Right kidney (tissue), 1 donor: ENCODE data around the gene MLPH.
"Not testable (repeated sequence)": the region's sequence is repeated elsewhere in the genome, so short reads cannot be mapped to it uniquely, and the experiment has no call there.

Experiments
- DNase-seq: peaks from one replicate; pipeline ENCODE4 v3.0.0-alpha.2; 2016

MLPH gene

GRCh38 chr2:237457388-237457941, 29.6 kb upstream of the MLPH start:
- no peak for DNase-seq

- no peak for DNase-seq
Observed at GRCh38 chr2:237458519-237458918, 28.5 kb upstream of the MLPH start.

DNA sequence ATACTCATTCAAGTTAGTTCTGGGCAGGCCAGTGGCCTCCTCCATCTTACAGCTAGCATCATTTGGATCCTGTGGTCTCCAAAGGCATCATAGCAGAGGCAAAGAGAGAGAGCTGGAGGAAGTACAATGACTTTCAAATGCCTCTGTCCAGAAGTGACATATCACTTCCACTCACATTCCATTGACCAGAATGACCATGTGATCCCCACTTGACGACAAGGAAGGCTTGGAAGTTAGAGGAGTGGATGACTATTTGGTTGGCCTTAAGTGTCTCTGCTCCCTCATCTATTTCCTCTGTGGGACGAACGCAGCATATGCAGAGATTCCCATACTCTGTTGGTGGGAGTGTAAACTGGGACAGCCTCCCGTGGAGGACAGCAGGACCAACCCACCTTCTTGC, 27.8 kb upstream of the MLPH start:
- no peak for DNase-seq

GRCh38 chr2:237459741-237460174, 27.3 kb upstream of the MLPH start:
- no peak for DNase-seq

GRCh38 chr2:237464757-237465391, 22.2 kb upstream of the MLPH start:
- DNase-seq, result no peak

- no peak for DNase-seq
Observed at GRCh38 chr2:237465515-237466148, 21.4 kb upstream of the MLPH start.

GRCh38 chr2:237466211-237466610, 20.8 kb upstream of the MLPH start:
- DNase-seq, result no peak

DNA sequence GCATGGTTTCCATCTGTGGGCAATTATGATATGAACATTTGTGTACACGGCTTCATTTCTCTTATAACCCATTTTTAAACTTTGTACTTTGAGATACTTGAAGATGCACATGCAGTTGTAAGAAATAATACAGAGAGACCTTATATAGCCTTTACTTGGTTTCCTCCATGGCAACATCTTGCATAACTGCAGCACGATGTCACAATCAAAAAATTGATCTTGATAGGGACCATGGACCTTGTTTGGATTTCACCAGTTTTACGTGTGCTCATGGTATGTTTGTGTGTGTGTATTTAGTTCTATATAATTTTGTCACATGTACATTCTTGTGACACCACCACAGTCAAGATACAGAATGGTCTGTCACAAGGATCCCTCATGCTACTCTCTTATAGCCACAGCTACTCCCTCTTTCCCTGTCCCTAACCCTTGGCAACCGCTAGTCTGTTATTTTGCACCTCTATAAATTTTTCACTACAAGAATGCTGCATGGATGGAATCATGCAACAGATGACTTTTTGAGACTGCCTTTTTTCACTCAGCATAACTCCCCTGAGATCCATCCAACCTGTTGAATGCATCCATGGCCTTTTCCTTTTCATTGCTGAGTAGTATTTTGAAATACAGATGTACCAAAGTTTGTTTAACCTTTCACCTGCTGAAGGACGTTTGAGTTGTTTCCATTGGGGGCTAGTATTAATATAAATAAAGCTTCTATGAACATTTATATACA, 19.4 kb upstream of the MLPH start:
- no peak for DNase-seq

DNA sequence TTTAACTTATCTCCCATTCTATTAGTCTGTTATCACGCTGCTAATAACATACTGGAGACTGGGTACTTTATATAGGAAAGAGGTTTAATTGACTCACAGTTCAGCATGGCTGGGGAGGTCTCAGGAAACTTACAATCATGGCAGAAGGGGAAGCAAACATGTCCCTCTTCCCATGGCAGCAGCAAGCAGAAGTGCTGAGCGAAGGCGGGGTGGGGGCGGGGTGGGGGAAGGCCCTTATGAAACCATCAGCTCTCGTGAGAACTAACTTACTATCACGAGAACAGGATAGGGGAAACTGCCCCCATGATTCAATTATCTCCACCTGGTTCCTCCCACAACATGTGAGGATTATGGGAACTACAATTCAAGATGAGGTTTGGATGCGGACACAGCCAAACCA, 17.6 kb upstream of the MLPH start:
- not testable (repeated sequence) for DNase-seq

- DNase-seq, result no peak
Observed at GRCh38 chr2:237469849-237470248, 17.2 kb upstream of the MLPH start.

- DNase-seq, result no peak
Observed at GRCh38 chr2:237470914-237471313, 16.1 kb upstream of the MLPH start.

GRCh38 chr2:237471438-237472186, 15.4 kb upstream of the MLPH start:
- DNase-seq, result no peak

DNA sequence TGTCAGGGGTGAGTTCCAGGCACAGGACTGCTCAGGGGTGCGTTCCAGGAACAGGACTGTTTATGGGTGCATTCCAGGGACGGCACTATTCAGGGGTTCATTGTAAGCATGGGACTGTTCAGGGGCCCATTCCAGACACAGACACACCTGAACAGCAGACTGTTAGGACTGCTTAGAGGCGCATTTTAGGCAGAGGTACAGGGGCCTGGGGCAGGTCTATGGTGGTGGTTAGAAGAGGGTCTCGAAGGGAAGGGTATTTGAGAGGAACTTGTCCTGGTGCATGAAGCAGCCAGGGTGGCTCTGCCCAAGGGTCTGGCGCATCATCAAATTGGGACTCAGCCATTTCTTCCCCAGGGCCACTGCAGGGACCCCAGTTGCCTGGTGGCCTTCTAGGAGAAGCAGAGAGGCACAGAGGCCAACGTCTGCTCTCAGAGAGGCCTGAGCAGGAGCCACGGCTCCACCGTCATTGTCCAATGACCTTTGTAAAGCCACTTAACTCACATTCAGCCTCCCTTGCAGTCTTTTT, 14.8 kb upstream of the MLPH start:
- no peak for DNase-seq

DNA sequence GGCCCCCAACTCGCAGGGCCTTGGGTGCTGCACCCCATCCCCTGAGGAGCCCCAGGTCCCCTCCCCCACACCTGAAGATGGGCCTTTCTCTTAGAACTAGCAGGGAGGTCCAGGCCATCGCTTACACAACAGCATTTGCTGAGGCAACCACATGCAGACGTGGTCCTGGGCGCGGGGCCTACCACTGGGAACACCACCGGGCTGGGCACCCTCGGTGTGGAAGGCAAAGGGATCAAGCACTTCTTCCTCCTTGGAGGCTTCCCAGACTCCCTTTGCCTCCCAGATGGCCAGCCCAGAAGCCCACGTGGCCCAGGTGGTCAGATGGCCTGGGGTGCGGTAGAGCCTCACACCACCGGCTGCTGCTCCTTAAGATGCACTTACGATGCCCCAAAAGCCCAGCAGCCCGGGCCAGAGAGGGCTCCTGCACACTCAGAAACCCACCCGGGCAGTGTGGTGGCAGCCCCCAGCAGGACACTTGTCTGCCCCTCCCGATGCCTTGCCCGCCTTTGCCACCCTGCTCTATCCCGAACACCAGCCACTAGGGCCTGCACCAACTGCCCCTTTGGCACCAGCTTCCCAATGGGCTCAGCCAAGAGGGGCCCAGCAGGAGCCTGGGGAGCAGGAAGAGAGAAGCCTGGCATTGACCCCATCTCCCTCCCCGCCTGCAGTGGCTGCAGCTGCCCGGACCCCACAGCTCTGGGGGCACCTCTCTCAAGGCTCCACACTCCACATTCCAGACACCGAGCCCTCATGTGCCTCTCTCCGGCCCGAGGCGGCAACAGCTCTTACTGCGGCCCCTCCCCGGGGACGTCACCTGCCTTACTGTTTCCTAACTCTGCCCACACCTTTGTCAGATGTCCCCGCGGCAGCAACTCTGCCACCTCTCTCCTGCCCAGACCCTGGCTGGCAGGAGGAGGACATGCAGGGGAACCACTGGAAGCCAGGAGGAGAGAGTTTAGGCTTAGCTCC, 13.9 kb upstream of the MLPH start:
- no peak for DNase-seq

DNA sequence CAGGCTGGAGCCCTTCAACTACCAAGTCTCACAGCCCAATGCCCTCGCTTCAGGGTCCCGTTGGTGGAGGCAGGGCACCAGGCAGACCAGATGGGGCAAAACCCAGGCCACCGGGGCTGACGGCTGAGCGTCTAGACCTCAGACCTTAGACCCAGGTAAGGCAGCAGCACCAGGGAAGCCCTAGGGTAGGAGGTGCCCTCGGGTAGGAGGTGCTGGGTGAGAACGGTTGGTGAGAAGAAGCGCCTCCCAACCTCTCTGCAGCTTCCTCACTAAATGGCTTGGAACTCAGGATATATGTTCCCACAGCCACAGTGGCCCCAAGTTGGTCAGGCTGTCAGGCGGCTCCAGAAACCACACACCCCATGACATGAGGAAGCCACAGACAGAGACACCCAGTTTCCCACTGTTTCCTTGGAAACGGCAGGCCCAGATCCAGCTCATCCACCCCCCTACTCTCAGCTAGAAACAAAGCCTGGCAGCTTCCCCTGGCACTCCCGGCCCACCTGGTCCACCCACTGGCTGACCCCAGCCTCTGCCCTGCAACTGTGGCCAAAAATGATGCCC, 13.1 kb upstream of the MLPH start:
- no peak for DNase-seq

DNA sequence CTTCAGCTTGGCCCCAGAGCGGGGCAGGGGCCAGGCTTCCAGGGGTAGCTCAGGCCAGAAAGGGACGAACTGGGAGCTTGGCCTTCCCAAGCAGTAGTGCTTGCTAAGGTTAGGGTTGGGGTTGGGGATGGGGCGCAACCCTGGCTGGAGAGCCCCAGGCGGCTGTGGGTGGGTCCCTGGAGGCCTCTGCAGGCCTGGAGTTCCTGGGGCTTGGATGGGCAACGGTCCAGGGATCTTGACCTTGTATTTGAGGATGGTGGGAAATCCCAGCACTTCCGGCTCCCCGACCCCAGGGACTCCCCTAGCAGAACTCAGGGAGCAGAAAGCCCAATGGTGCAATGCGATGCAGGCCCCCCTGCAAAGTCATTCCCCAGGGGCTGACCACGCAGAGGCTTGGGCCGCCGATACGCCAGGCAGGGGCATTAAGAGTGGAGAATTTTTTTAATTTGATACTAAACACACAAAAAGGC, 12.6 kb upstream of the MLPH start:
- DNase-seq, result no peak

- DNase-seq, result peak; percentile 88
Observed at GRCh38 chr2:237474931-237475703, 11.9 kb upstream of the MLPH start.

DNA sequence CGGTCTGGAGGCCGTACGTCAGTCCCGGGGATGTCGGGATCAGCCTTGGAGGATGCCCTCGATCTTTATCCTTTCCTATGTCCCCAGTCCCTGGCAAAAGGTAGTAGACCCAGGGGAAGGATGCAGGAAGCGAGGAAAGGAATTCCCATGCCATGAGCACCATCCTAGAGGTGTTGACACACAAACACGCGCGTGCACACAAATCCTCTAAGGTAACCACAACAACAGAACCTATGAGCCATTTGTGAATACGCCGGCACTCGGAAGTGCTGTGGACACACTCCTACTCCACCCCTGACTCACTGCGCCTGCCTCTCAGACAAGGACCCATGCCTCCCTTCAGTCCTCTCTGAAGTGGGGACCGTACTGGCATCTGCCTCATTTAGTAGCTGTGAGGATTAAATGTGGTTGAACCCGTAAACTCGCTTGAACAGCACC, 11.3 kb upstream of the MLPH start:
- no peak for DNase-seq

- DNase-seq, result no peak
Observed at GRCh38 chr2:237478095-237478494, 9.0 kb upstream of the MLPH start.

DNA sequence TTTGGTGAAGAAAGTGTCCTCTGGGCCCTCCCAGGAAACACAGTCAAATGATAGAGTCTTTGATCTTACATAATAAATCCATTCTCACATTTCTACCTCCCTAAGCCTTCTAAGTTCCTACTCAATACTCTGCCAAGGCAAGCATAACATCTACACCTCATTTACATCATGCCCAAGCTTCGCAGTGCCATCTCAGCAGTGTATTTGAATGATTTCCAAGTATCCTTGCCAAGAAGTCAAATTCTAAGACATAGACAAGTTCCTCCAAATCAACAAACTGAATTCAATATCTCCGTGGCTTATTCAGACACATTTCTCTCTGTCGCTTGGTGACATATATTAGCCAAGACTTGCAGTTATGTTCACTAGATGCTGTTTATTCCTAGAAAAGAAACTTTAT, 8.1 kb upstream of the MLPH start:
- no peak for DNase-seq
